HepG2 (cell line): ENCODE data around the gene EIF3M. TPM values are rescaled to one million over a fixed set of nuclear protein-coding genes. Genes with fewer than 3 reads are reported as not detected.

Experiments used
- MAZ ChIP-seq, 2 experiments: sonication (generic) in 1 of 2; formaldehyde crosslinking in 1 of 2; IDR thresholded peaks; 2 replicates each; pipeline versions ENCODE4 v1.5.0 to v1.6.1; 2012 to 2020; ENCODE audit warnings: low read depth in 2 of 2, mild to moderate bottlenecking in 2 of 2, borderline replicate concordance in 1 of 2, improper control_type of control experiment in 1 of 2, low read length in 1 of 2, missing genetic modification reagents in 1 of 2, moderate library complexity in 1 of 2
- SP1 ChIP-seq, 2 experiments: fragments of 450-650 bp in 1 of 2; sonication (generic) in 1 of 2; formaldehyde crosslinking in 1 of 2; IDR thresholded peaks; 2 replicates each; pipeline versions ENCODE4 v1.4.0 to v1.6.1; 2016 to 2020; ENCODE audit warnings: missing genetic modification reagents in 1 of 2
- TBL1XR1 ChIP-seq: fragments of 150-350 bp; IDR thresholded peaks from 2 replicates; pipeline ENCODE4 v1.6.1; 2014; ENCODE audit warnings: borderline replicate concordance, low read length; ENCODE audit not compliant: partially characterized antibody
- ZNF207 ChIP-seq: fragments of 450-650 bp; IDR thresholded peaks from 2 replicates; pipeline ENCODE4 v1.6.1; 2016; ENCODE audit warnings: antibody characterized with exemption, borderline replicate concordance
- ZNF264 ChIP-seq: sonication (generic); formaldehyde crosslinking; IDR thresholded peaks from 2 replicates; pipeline ENCODE4 v1.4.0; 2020; ENCODE audit warnings: missing genetic modification reagents
- polyA plus RNA-seq, 8 experiments: library from polyadenylated mRNA; depleted of rRNA in 3 of 8; stranded (reverse) in 7 of 8; unstranded in 1 of 8; fragments of >200 nt; fragmentation: Illumina TruSeq in 4 of 8; extraction: Trizol in 4 of 8; gene quantifications; 2 replicates each; pipeline versions ENCODE4 v1.2.1 to v1.2.3, GENCODE V29; 2011 to 2016; ENCODE audit warnings: low read depth in 4 of 8, missing spikeins in 1 of 8, mixed read lengths in 1 of 8; ENCODE audit not compliant: insufficient read depth in 1 of 8
- total RNA-seq, 5 experiments: library from RNA; depleted of rRNA; stranded (reverse); fragments of >200 nt; fragmentation: Illumina TruSeq; extraction: Trizol; gene quantifications; 2 replicates each; pipeline ENCODE4 v1.2.3, GENCODE V29; 2016; ENCODE audit warnings: low read depth in 1 of 5
- TF ChIP-seq, protein P1 (sequence below), 2 experiments: fragments of 450-650 bp in 1 of 2; sonication (generic) in 1 of 2; formaldehyde crosslinking in 1 of 2; IDR thresholded peaks; 2 replicates each; pipeline versions ENCODE4 v1.6.1 to v1.8.0; 2016 to 2022; ENCODE audit warnings: antibody characterized with exemption in 1 of 2, mild to moderate bottlenecking in 1 of 2, missing genetic modification reagents in 1 of 2
- TF ChIP-seq, protein P2 (sequence below): sonication (generic); formaldehyde crosslinking; IDR thresholded peaks from 2 replicates; pipeline ENCODE4 v1.4.0; 2020; ENCODE audit warnings: missing genetic modification reagents
- TF ChIP-seq, protein P3 (sequence below), 2 experiments: IDR thresholded peaks; 2 replicates each; pipeline ENCODE4 v1.6.1; 2011 to 2012; ENCODE audit warnings: low read length in 2 of 2, borderline replicate concordance in 1 of 2, low read depth in 1 of 2, mild to moderate bottlenecking in 1 of 2, moderate library complexity in 1 of 2

Gene EIF3M
- total and polyA plus RNA-seq, 2 of the 13 experiments (the other 11 are each of a cell fraction or from before 2014, with no cell fraction given) = 279 to 389 TPM

DNA sequence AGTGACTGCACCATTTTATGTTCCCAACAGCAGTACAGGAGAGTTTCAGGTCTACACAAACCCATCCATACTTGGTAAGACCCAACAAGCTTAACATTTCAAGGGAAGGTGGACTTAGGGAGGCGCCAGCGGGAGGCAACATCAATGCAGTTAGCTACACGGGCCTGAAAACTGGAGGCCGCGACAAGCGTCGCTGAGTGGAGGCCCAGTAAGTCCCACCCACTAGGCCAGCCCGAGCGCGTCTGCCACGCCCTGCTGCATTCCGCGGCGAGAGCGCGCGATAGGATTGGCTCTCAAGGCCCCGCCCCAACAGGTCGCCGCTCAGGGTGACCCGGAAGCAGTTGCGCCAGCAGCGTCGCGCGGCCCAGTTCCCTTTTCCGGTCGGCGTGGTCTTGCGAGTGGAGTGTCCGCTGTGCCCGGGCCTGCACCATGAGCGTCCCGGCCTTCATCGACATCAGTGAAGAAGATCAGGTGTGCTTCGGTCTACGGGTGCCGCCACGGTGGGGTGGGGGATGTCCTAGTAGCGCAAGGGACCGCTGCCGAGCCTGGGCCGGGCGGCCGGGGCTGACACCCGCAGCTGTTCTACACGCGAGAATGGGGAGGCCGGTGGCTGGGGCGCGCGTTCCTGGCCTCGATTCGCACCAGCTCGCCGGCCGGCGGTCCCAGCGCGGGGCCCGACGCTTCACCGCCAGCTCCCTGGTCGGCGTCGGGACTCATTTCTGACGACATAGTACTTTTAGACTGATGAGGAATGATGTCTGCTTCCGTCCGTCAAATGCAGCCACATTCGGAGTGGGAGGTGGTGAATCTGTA lies at the start of gene EIF3M (continued):
- TF ChIP-seq, protein P1, sequence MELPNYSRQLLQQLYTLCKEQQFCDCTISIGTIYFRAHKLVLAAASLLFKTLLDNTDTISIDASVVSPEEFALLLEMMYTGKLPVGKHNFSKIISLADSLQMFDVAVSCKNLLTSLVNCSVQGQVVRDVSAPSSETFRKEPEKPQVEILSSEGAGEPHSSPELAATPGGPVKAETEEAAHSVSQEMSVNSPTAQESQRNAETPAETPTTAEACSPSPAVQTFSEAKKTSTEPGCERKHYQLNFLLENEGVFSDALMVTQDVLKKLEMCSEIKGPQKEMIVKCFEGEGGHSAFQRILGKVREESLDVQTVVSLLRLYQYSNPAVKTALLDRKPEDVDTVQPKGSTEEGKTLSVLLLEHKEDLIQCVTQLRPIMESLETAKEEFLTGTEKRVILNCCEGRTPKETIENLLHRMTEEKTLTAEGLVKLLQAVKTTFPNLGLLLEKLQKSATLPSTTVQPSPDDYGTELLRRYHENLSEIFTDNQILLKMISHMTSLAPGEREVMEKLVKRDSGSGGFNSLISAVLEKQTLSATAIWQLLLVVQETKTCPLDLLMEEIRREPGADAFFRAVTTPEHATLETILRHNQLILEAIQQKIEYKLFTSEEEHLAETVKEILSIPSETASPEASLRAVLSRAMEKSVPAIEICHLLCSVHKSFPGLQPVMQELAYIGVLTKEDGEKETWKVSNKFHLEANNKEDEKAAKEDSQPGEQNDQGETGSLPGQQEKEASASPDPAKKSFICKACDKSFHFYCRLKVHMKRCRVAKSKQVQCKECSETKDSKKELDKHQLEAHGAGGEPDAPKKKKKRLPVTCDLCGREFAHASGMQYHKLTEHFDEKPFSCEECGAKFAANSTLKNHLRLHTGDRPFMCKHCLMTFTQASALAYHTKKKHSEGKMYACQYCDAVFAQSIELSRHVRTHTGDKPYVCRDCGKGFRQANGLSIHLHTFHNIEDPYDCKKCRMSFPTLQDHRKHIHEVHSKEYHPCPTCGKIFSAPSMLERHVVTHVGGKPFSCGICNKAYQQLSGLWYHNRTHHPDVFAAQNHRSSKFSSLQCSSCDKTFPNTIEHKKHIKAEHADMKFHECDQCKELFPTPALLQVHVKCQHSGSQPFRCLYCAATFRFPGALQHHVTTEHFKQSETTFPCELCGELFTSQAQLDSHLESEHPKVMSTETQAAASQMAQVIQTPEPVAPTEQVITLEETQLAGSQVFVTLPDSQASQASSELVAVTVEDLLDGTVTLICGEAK (IDR thresholded peaks at IDR 0.05) = peak; percentile 76
- TF ChIP-seq, protein P1 (CRISPR knock-in tag; IDR thresholded peaks at IDR 0.05) = peak; percentile 76
- TF ChIP-seq, protein P2, sequence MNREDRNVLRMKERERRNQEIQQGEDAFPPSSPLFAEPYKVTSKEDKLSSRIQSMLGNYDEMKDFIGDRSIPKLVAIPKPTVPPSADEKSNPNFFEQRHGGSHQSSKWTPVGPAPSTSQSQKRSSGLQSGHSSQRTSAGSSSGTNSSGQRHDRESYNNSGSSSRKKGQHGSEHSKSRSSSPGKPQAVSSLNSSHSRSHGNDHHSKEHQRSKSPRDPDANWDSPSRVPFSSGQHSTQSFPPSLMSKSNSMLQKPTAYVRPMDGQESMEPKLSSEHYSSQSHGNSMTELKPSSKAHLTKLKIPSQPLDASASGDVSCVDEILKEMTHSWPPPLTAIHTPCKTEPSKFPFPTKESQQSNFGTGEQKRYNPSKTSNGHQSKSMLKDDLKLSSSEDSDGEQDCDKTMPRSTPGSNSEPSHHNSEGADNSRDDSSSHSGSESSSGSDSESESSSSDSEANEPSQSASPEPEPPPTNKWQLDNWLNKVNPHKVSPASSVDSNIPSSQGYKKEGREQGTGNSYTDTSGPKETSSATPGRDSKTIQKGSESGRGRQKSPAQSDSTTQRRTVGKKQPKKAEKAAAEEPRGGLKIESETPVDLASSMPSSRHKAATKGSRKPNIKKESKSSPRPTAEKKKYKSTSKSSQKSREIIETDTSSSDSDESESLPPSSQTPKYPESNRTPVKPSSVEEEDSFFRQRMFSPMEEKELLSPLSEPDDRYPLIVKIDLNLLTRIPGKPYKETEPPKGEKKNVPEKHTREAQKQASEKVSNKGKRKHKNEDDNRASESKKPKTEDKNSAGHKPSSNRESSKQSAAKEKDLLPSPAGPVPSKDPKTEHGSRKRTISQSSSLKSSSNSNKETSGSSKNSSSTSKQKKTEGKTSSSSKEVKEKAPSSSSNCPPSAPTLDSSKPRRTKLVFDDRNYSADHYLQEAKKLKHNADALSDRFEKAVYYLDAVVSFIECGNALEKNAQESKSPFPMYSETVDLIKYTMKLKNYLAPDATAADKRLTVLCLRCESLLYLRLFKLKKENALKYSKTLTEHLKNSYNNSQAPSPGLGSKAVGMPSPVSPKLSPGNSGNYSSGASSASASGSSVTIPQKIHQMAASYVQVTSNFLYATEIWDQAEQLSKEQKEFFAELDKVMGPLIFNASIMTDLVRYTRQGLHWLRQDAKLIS (CRISPR knock-in tag) = no peak
- TF ChIP-seq, protein P3, sequence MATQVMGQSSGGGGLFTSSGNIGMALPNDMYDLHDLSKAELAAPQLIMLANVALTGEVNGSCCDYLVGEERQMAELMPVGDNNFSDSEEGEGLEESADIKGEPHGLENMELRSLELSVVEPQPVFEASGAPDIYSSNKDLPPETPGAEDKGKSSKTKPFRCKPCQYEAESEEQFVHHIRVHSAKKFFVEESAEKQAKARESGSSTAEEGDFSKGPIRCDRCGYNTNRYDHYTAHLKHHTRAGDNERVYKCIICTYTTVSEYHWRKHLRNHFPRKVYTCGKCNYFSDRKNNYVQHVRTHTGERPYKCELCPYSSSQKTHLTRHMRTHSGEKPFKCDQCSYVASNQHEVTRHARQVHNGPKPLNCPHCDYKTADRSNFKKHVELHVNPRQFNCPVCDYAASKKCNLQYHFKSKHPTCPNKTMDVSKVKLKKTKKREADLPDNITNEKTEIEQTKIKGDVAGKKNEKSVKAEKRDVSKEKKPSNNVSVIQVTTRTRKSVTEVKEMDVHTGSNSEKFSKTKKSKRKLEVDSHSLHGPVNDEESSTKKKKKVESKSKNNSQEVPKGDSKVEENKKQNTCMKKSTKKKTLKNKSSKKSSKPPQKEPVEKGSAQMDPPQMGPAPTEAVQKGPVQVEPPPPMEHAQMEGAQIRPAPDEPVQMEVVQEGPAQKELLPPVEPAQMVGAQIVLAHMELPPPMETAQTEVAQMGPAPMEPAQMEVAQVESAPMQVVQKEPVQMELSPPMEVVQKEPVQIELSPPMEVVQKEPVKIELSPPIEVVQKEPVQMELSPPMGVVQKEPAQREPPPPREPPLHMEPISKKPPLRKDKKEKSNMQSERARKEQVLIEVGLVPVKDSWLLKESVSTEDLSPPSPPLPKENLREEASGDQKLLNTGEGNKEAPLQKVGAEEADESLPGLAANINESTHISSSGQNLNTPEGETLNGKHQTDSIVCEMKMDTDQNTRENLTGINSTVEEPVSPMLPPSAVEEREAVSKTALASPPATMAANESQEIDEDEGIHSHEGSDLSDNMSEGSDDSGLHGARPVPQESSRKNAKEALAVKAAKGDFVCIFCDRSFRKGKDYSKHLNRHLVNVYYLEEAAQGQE (IDR thresholded peaks at IDR 0.05; ENCODE audit: borderline replicate concordance in 1 of 2, low read depth in 1 of 2, low read length in 2 of 2) = peak in 1 of 2 experiments; percentile 29; a peak in 1 of 4 replicates
- TF ChIP-seq TBL1XR1 = no peak
- TF ChIP-seq ZNF207 = no peak
- TF ChIP-seq MAZ (IDR thresholded peaks at IDR 0.05; ENCODE audit: borderline replicate concordance, low read depth, low read length) = peak; percentile 55
- TF ChIP-seq MAZ (CRISPR knock-in tag; IDR thresholded peaks at IDR 0.05; ENCODE audit: low read depth) = peak; percentile 97
- peak; percentile 30; the same call in 1 of the 2 replicates for TF ChIP-seq ZNF264 (CRISPR knock-in tag)
- TF ChIP-seq SP1 (IDR thresholded peaks at IDR 0.05) = no peak
- peak; percentile 93 for TF ChIP-seq SP1 (CRISPR knock-in tag; IDR thresholded peaks at IDR 0.05)
